IMR-90 (cell line): ENCODE results near the gene DISC1. TPM values are rescaled to one million over a fixed set of nuclear protein-coding genes. Genes with fewer than 3 reads are reported as not detected.
A peak's percentile ranks its signal among the peaks of the same experiment; 100 is the strongest.

ENCODE experiments used
- ATAC-seq: fragments of 200-7000 bp; cut with Tn5 transposase; 2 replicates; pipeline ENCODE4 v1.9.1; 2020; ENCODE audit warnings: low read depth, mild to moderate bottlenecking, moderate library complexity
- BruUV-seq: library from RNA; stranded (reverse); fragments of 400-500 nt; replicated peaks from 2 replicates; lab custom pipeline; 2021; lab: Mats Ljungman, UMichigan
- CTCF ChIA-PET: fragments of 300-600 bp; formaldehyde crosslinking; extraction: SDS; loops from one replicate; lab custom pipeline; 2021; ENCODE audit warnings: antibody characterized with exemption; lab: Yijun Ruan, JAX
- POLR2A ChIA-PET: fragments of 300-600 bp; sonication (Branson Sonifier 250); formaldehyde crosslinking; loops from one replicate; lab custom pipeline; 2022; ENCODE audit warnings: antibody characterized with exemption; ENCODE audit not compliant: unreplicated experiment; lab: Charles Lee
- DNase-seq: peaks from one replicate; pipeline ENCODE4 v3.0.0; 2013
- H2AFZ ChIP-seq: replicated peaks from 2 replicates; pipeline ENCODE3; 2013; ENCODE audit warnings: low read length, mild to moderate bottlenecking; ENCODE audit not compliant: poor library complexity
- H2AK5ac ChIP-seq: 2 replicates; pipeline ENCODE4 v1.6.1; 2013; ENCODE audit warnings: low read depth, low read length, inconsistent platforms
- H2AK9ac ChIP-seq: replicated peaks from 2 replicates; pipeline ENCODE3; 2013; ENCODE audit warnings: mild to moderate bottlenecking, low read depth, low read length, moderate library complexity; ENCODE audit not compliant: poor library complexity
- H2BK120ac ChIP-seq: 2 replicates; pipeline ENCODE4 v1.6.1; 2013; ENCODE audit warnings: low read depth, low read length, inconsistent platforms
- H2BK15ac ChIP-seq: 3 replicates; pipeline ENCODE4 v1.6.1; 2013; ENCODE audit warnings: low read depth, low read length, inconsistent platforms
- H2BK20ac ChIP-seq: 2 replicates; pipeline ENCODE4 v1.6.1; 2013; ENCODE audit warnings: low read depth, mild to moderate bottlenecking, inconsistent platforms, low read length, moderate library complexity
- H2BK5ac ChIP-seq: 2 replicates; pipeline ENCODE4 v1.6.1; 2013; ENCODE audit warnings: mild to moderate bottlenecking, low read depth, low read length, inconsistent platforms; ENCODE audit not compliant: poor library complexity, severe bottlenecking
- H3K14ac ChIP-seq: replicated peaks from 2 replicates; pipeline ENCODE4 v1.6.1; 2013; ENCODE audit warnings: low read depth, low read length, inconsistent platforms
- H3K18ac ChIP-seq: 2 replicates; pipeline ENCODE4 v1.6.1; 2013; ENCODE audit warnings: low read depth, low read length, control low read depth
- H3K23ac ChIP-seq: 2 replicates; pipeline ENCODE4 v1.6.1; 2013; ENCODE audit warnings: low read depth, low read length, inconsistent platforms
- H3K27ac ChIP-seq: 2 replicates; pipeline ENCODE4 v1.5.1; 2013; ENCODE audit warnings: mild to moderate bottlenecking, control low read depth, low read length; ENCODE audit not compliant: insufficient read depth
- H3K27me3 ChIP-seq: 2 replicates; pipeline ENCODE4 v1.6.1; 2013; ENCODE audit warnings: low read length; ENCODE audit not compliant: control insufficient read depth, insufficient read depth
- H3K36me3 ChIP-seq: 2 replicates; pipeline ENCODE4 v1.6.1; 2013; ENCODE audit warnings: low read length, mixed read lengths; ENCODE audit not compliant: control insufficient read depth, insufficient read depth
- H3K4ac ChIP-seq: 2 replicates; pipeline ENCODE4 v1.6.1; 2013; ENCODE audit warnings: low read depth, low read length, inconsistent platforms
- H3K4me1 ChIP-seq: 2 replicates; pipeline ENCODE4 v1.6.1; 2013; ENCODE audit warnings: low read length, mixed read lengths; ENCODE audit not compliant: control insufficient read depth, insufficient read depth
- H3K4me2 ChIP-seq: 2 replicates; pipeline ENCODE4 v1.6.1; 2013; ENCODE audit warnings: low read depth, mild to moderate bottlenecking, control low read depth, low read length, moderate library complexity
- H3K4me3 ChIP-seq: 2 replicates; pipeline ENCODE4 v1.5.1; 2013; ENCODE audit warnings: low read depth, mild to moderate bottlenecking, control low read depth, low read length, moderate library complexity; ENCODE audit not compliant: insufficient read depth
- H3K56ac ChIP-seq: 2 replicates; pipeline ENCODE4 v1.6.1; 2013; ENCODE audit warnings: low read length, inconsistent platforms; ENCODE audit not compliant: insufficient read depth; ENCODE audit errors: extremely low read depth
- H3K79me1 ChIP-seq, 2 experiments: 2 replicates each; pipeline ENCODE4 v1.6.1; 2013; ENCODE audit warnings: low read length in 2 of 2, inconsistent platforms in 1 of 2, low read depth in 1 of 2
- H3K9ac ChIP-seq: 2 replicates; pipeline ENCODE4 v1.6.1; 2013; ENCODE audit warnings: low read depth, low read length, control low read depth
- H3K9me1 ChIP-seq: 2 replicates; pipeline ENCODE4 v1.6.1; 2013; ENCODE audit warnings: low read length, inconsistent platforms; ENCODE audit not compliant: insufficient read depth
- H3K9me3 ChIP-seq: 2 replicates; pipeline ENCODE4 v1.6.1; 2013; ENCODE audit warnings: low read length; ENCODE audit not compliant: control insufficient read depth, insufficient read depth
- H4K20me1 ChIP-seq: 2 replicates; pipeline ENCODE4 v1.6.1; 2013; ENCODE audit warnings: low read length, inconsistent platforms; ENCODE audit not compliant: insufficient read depth
- H4K5ac ChIP-seq: 2 replicates; pipeline ENCODE4 v1.6.1; 2013; ENCODE audit warnings: mild to moderate bottlenecking, low read depth, low read length, control low read depth
- H4K8ac ChIP-seq, 2 experiments: 2 replicates each; pipeline ENCODE4 v1.6.1; 2013; ENCODE audit warnings: low read depth in 2 of 2, low read length in 2 of 2, control low read depth in 1 of 2, inconsistent platforms in 1 of 2
- H4K91ac ChIP-seq: 2 replicates; pipeline ENCODE4 v1.6.1; 2013; ENCODE audit warnings: low read depth, low read length, inconsistent platforms; ENCODE audit not compliant: insufficient read depth
- CEBPB ChIP-seq: IDR thresholded peaks from 2 replicates; pipeline ENCODE4 v1.6.1; 2012; ENCODE audit warnings: low read depth, low read length, improper control_type of control experiment
- CHD1 ChIP-seq: IDR thresholded peaks from 2 replicates; pipeline ENCODE4 v1.6.1; 2012; ENCODE audit warnings: low read depth, low read length, improper control_type of control experiment
- FOS ChIP-seq: fragments of 150-350 bp; IDR thresholded peaks from 2 replicates; pipeline ENCODE4 v1.6.1; 2016; ENCODE audit warnings: low read depth, low read length
- MAFK ChIP-seq: IDR thresholded peaks from 2 replicates; pipeline ENCODE4 v1.6.1; 2012; ENCODE audit warnings: low read depth, low read length, improper control_type of control experiment
- MAZ ChIP-seq: IDR thresholded peaks from 2 replicates; pipeline ENCODE4 v1.6.1; 2012; ENCODE audit warnings: low read depth, mild to moderate bottlenecking, low read length, improper control_type of control experiment, moderate library complexity, borderline replicate concordance
- MXI1 ChIP-seq: IDR thresholded peaks from 2 replicates; pipeline ENCODE4 v1.6.1; 2012; ENCODE audit warnings: low read depth, mild to moderate bottlenecking, low read length, moderate library complexity, borderline replicate concordance
- NFE2L2 ChIP-seq: fragments of 150-350 bp; IDR thresholded peaks from 2 replicates; pipeline ENCODE4 v1.6.1; 2016; ENCODE audit warnings: low read depth, mild to moderate bottlenecking, low read length
- RAD21 ChIP-seq: IDR thresholded peaks from 2 replicates; pipeline ENCODE4 v1.6.1; 2012; ENCODE audit warnings: low read length, improper control_type of control experiment
- RFX5 ChIP-seq: IDR thresholded peaks from 2 replicates; pipeline ENCODE4 v1.8.0; 2012; ENCODE audit warnings: low read depth, mild to moderate bottlenecking, low read length, moderate library complexity
- SMC3 ChIP-seq: fragments of 150-350 bp; IDR thresholded peaks from 2 replicates; pipeline ENCODE4 v1.6.1; 2016; ENCODE audit warnings: low read depth, mild to moderate bottlenecking, antibody characterized with exemption, low read length, moderate library complexity
- dilution Hi-C: fragments of 300-500 bp; cut with HindIII; formaldehyde crosslinking; loops from one replicate; pipeline ENCODE4 v1.14.3; 2018; ENCODE audit warnings: low sequenced_read_pairs; ENCODE audit not compliant: unreplicated experiment
- in situ Hi-C: fragments of 300-500 bp; cut with MboI; formaldehyde crosslinking; loops from 3 replicates; pipeline ENCODE4 v1.14.3; 2019; ENCODE audit warnings: low sequenced_read_pairs, inconsistent platforms, mixed read lengths
- intact Hi-C: fragments of 100-400 bp; cut with micrococcal nuclease; formaldehyde crosslinking; loops from 2 replicates; pipeline ENCODE4 v1.10.0; 2022
- polyA plus RNA-seq, 3 experiments: library from polyadenylated mRNA; depleted of rRNA; stranded (reverse); fragments of >200 nt; gene quantifications; 2 replicates each; pipeline ENCODE4 v1.2.3, GENCODE V29; 2012; ENCODE audit warnings: low replicate concordance in 1 of 3
- total RNA-seq: library from RNA; depleted of rRNA; stranded (reverse); fragments of >200 nt; gene quantifications from 2 replicates; pipeline ENCODE4 v1.2.3, GENCODE V29; 2012
- TF ChIP-seq, protein P1 (sequence below): fragments of 150-350 bp; IDR thresholded peaks from 2 replicates; pipeline ENCODE4 v1.6.1; 2017; ENCODE audit warnings: mild to moderate bottlenecking, antibody characterized with exemption, low read length, low read depth
- TF ChIP-seq, protein P2 (sequence below): conservative IDR thresholded peaks from 2 replicates; pipeline ENCODE4 v1.5.1; 2012; ENCODE audit warnings: mild to moderate bottlenecking, low read depth, low read length, improper control_type of control experiment
- TF ChIP-seq, protein P3 (sequence below): fragments of 150-350 bp; IDR thresholded peaks from 2 replicates; pipeline ENCODE4 v1.6.1; 2016; ENCODE audit warnings: low read depth, mild to moderate bottlenecking, low read length, moderate library complexity, borderline replicate concordance

The DISC1 gene
- total and polyA plus RNA-seq, 2 of the 4 experiments (the other 2 are of a cell fraction): 2.2 to 7.0 TPM

DNA sequence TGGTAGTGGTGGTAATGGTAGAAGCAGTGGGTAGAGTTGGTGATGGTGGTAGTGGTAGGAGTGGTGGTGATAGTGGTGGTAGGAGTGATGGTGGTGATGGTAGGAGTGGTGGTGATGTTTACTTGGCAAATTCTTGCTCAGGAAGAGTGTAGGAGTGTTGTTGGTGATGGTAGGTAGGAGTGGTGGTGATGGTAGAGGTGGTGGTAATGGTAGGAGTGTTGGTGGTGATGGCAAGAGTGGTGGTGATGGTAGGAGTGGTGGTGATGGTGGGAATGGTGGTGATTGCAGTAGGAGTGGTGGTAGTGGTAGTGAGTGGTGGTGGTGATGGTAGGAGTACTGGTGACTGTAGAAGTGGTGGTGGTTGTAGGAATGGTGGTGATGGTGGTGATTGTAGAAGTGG is 106.5 kb downstream of the DISC1 start:
- H2BK5ac ChIP-seq: peak overlapping the region; percentile 36
- H4K91ac ChIP-seq: no peak overlapping the region
- H3K4ac ChIP-seq: no peak overlapping the region
- H4K20me1 ChIP-seq: no peaks in the 10 kb centered on the region
- no peak overlapping the region for H3K27ac ChIP-seq
- no peak overlapping the region for H2AK9ac ChIP-seq
- no peak overlapping the region for H4K5ac ChIP-seq
- H2BK120ac ChIP-seq: no peak overlapping the region
- POLR2A ChIA-PET: no interaction called here
- in situ Hi-C loops (no loop called here), dilution Hi-C loops (no loop called here), intact Hi-C loops (no loop called here)
- H2AFZ ChIP-seq: no peak overlapping the region
- no peak overlapping the region for H2BK15ac ChIP-seq
- H3K56ac ChIP-seq: no peak overlapping the region
- no TSS peak for BruUV-seq
- no peaks in the 10 kb centered on the region for H3K4me1 ChIP-seq
- DNase-seq: no peak
- no peak overlapping the region for H3K18ac ChIP-seq
- no peak overlapping the region for H3K23ac ChIP-seq
- H2BK20ac ChIP-seq: no peak overlapping the region
- H3K9me3 ChIP-seq: no peaks in the 10 kb centered on the region
- peaks cover 0 to 5% of the 10 kb centered on the region in 2 experiments; a peak in 3 of 4 replicates for H3K79me1 ChIP-seq
- no peak for ATAC-seq
- no peak overlapping the region for H3K4me2 ChIP-seq
- no peak overlapping the region for H3K4me3 ChIP-seq
- H3K27me3 ChIP-seq: no peaks in the 10 kb centered on the region
- TF ChIP-seq RAD21: no peak
- TF ChIP-seq, protein P1, sequence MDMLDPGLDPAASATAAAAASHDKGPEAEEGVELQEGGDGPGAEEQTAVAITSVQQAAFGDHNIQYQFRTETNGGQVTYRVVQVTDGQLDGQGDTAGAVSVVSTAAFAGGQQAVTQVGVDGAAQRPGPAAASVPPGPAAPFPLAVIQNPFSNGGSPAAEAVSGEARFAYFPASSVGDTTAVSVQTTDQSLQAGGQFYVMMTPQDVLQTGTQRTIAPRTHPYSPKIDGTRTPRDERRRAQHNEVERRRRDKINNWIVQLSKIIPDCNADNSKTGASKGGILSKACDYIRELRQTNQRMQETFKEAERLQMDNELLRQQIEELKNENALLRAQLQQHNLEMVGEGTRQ: no peak
- TF ChIP-seq RFX5: no peak
- TF ChIP-seq MAFK: no peak
- no peak for TF ChIP-seq CHD1
- no peak for TF ChIP-seq CEBPB
- no peak for TF ChIP-seq MXI1
- TF ChIP-seq MAZ: no peak
- TF ChIP-seq, protein P2, sequence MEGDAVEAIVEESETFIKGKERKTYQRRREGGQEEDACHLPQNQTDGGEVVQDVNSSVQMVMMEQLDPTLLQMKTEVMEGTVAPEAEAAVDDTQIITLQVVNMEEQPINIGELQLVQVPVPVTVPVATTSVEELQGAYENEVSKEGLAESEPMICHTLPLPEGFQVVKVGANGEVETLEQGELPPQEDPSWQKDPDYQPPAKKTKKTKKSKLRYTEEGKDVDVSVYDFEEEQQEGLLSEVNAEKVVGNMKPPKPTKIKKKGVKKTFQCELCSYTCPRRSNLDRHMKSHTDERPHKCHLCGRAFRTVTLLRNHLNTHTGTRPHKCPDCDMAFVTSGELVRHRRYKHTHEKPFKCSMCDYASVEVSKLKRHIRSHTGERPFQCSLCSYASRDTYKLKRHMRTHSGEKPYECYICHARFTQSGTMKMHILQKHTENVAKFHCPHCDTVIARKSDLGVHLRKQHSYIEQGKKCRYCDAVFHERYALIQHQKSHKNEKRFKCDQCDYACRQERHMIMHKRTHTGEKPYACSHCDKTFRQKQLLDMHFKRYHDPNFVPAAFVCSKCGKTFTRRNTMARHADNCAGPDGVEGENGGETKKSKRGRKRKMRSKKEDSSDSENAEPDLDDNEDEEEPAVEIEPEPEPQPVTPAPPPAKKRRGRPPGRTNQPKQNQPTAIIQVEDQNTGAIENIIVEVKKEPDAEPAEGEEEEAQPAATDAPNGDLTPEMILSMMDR: no peak
- TF ChIP-seq FOS: no peak
- TF ChIP-seq, protein P3, sequence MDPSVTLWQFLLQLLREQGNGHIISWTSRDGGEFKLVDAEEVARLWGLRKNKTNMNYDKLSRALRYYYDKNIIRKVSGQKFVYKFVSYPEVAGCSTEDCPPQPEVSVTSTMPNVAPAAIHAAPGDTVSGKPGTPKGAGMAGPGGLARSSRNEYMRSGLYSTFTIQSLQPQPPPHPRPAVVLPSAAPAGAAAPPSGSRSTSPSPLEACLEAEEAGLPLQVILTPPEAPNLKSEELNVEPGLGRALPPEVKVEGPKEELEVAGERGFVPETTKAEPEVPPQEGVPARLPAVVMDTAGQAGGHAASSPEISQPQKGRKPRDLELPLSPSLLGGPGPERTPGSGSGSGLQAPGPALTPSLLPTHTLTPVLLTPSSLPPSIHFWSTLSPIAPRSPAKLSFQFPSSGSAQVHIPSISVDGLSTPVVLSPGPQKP: no peak
- TF ChIP-seq SMC3: no peak
- no peak for TF ChIP-seq NFE2L2
- no peak overlapping the region for H3K14ac ChIP-seq
- H3K9ac ChIP-seq: no peak overlapping the region
- CTCF ChIA-PET: no interaction called here
- H4K8ac ChIP-seq: no peak overlapping the region
- H3K9me1 ChIP-seq: no peaks in the 10 kb centered on the region
- H2AK5ac ChIP-seq: no peak overlapping the region
- no peaks in the 10 kb centered on the region for H3K36me3 ChIP-seq
